GM11168 (cell line): ENCODE measurements around the gene CD200R1L.

Experiments used
- in situ Hi-C: fragments of 300-500 bp; cut with MboI; formaldehyde crosslinking; loops from one replicate; pipeline ENCODE4 v1.12.0; 2022; ENCODE audit warnings: low sequenced_read_pairs; ENCODE audit not compliant: unreplicated experiment

Gene CD200R1L

DNA sequence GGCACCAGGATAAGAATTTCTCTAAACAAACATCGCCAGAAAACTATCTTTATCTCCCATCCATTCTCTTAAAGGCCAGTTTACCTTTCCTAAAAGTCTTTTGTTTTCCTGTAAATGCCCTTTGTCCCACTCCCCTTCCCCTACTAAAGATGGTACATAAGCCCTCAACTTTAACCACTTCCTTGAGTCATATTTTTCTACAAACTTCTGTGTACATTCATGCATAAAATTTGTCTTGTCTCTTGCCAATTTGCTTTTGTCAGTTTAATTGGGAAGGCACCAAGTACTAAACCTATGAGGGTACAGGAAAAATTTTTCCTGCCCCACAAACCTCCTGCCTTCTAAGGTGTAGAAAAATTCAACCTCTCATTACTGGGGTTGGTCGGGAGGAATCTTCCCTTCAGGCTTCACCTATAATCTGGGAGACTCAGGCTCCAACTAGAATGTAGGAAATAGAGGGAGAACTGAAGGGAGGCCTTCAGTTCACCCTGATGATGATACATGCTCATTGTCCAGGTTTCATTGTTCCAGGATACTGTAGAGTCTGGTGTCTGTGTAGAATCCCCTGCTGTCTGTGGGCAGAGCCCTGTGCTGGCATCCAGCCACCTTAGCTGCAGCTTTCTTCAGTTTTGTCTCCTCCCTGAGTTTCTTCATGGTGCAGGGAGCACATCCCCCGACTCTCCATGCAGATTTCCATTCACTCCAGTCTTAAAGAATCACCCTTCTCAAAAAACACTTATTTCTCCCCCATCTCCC is 53.2 kb downstream of the CD200R1L start:
- in situ Hi-C loops: no loop called here

DNA sequence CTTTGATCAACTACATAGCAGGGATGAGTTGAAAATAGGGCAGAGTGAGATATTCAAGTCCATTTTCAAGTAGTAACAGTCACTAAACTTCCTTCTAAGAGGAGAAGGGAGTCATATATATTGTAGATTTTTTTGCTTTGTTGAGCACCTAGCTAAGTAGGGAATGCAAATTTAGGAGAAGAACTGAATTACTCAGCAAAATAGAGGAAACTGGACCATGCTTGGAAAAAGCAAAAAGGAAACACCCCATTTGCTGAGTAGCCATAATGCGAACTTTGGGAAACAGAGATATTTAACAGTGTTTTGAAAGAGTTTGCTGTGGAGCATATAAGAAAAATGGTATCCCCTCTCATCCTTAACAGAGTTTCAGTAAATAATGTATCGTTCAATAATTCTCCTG is 54.9 kb downstream of the CD200R1L start:
- in situ Hi-C loops: no loop called here

DNA sequence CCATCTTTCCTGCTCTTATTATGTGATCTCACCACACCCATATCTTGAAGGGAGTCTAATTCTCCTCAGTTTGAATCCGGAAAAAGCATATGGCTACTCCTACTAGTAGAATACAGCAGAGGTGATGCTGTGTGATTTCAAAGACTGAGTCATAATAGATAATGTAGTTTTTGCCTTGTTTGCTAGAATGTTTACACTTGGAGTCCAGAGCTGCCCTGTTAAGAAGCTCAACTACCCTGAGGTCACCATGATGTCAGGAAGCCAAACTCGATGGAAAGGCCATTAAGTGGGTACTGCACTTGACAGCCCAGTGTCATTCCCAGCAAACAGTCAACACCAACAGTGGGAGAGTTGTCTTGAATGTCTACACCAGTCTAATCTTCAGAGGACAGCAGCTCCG is 56.9 kb downstream of the CD200R1L start:
- in situ Hi-C loops: no loop called here

GRCh38 chr3:112786881-112787579 is 59.6 kb downstream of the CD200R1L start:
- in situ Hi-C loops: no loop called here

- in situ Hi-C loops: no loop called here
These were observed 60.6 kb downstream of the CD200R1L start for GRCh38 chr3:112786002-112786590.

DNA sequence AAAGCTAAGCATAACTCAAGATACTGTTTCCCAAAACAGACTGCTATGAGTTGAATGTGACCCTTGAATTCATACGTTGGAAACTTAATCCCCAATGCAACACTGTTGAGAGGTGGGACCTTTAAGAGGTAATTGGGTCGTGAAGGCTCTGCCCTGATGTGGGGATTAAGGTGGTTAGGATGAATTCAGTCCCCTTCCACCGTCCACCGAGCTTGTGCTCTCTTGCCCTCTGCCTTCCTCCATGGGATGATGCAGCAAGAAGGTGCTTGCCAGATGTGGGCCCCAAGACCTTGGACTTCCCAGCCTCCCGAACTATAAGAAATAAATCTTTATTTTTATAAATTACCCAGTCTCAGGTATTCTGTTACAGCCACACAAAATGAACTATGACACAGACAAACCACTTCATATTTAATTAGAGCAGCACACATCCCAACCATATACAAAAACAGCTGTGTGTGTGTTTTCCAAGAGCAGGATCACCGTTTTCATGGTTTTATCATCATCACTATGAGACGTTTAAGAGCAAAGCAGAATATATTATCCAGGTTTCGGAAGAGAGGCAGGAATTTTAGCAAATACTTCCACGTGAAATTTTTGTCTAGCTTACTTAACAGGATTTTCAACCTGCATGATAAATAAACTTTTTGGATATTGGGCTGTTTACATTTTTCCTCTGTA is 61.2 kb downstream of the CD200R1L start:
- in situ Hi-C loops: no loop called here

DNA sequence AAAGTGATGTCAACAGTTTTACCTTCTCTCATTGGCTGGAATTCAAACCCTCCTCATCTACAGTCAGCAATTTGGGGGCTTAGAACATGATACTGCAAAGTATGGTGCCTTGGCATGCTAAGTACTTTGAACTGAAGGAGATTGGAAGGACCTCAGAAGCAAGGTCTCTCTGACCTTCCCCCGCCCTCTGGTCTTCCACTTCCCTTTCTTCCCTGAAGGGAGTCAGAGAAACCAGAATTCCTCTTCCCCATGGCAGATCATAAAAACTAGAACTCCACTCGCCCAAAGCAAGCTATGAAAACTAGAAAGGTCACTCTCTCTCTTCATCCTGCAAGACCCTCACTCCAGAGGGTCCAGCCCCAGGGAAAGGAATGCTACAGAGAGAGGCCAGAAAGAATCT is 64.2 kb downstream of the CD200R1L start:
- in situ Hi-C loops: no loop called here

DNA sequence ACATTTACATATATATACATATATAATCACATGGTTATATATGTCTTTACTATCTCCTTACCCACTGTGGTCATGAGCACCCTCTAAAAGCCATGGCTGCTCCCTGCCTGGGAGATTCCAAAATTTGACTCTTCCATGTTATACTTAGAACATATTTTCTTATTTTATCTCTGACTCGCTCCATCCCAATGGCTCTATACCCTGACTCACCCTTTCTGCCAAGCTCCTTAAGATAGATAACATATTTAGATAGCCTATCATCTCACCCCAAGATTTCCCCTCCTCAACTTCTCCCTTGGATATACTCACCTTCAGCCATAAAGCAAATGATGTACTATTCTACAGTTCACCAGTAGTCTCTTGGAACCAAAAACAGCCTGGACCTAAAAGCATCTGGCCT is 65.1 kb downstream of the CD200R1L start:
- in situ Hi-C loops: no loop called here

DNA sequence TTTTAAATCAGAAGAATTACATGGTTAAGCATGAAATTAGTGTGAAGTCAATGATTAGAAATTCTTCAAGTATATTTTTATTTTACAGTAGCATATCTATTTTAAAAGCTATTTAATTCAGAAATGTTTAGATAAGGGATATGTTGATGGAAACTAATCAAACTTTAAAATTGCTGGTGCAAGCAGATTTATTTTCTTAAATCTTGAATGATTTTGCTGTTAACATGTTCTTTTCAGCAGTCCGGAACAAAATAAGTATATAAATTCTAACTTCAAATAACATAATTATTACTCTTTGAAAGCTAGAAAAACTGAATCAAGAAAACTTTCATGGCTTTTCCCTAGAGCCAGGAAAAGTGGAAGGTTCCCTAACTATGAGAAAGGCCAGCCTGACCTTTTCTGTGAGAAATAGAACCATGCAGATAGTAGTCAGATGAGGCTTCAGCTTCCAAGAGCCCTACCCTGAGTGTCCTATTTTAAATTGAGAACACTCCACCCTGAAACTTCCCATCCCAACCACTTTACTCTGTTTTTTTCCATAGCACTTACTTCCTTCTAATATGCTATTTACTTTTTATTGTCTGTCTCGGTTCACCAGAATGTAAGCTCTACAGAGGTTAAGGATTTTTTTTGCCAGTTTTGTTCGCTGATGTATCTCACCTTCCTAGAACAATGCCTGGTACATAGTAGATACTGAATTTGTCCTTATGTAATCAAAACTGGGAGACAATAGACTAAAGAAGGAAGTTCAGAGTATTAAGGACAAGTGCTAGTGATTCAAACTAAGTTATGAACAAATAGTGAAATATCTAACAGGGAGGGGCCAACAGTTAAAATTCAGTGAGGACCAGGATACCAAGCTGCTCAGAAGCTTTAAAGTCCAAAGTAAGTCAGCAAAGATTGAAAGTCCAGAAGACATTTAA is 66.8 kb downstream of the CD200R1L start:
- in situ Hi-C loops: no loop called here

DNA sequence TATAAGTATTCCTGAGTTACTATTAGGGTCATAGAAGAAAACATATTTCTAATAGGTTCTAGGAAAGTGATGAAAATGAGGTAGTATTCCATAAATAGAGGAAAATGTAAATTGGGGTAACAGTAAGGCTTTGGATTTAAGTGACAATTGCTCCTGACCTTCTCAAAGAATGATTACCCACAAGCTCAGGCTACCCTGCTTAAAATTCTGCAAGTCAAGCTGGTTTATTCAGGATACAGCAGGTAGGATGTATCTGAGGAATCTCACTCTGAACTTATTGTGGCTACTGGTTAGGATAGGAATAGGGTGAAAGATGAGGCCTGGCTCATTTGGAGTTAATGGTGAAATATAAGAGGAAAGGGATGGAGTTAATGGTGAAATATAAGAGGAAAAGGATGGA is 67.7 kb downstream of the CD200R1L start:
- in situ Hi-C loops: no loop called here

DNA sequence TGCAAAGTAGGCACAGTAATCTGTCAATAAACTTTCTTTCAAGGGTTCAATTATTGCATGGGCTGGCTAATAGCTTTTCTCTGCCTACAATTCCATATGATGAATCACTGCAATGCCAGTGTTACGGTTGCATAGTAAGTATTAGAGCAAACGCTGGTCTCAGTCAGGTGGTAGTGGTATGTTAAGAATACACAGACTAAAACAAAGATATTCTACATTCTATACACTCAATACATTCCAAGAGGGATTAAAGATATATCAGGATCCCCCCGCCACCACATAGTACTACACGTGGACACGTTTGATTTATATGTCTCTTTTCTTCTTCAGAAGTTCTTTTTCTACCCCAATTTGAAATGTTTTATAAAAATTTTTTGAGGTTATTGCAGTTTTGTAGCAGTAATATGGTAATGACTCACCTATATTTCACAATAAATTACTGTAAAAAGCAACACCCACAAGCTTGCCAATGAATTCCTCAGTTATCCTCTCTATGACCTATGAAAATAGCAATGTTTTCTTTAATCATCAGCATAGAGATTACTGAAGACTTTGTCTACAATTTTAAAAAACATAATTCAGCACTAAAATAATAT is 68.2 kb downstream of the CD200R1L start:
- in situ Hi-C loops: no loop called here

- in situ Hi-C loops: no loop called here
These were observed 68.9 kb downstream of the CD200R1L start for GRCh38 chr3:112777811-112778210.

DNA sequence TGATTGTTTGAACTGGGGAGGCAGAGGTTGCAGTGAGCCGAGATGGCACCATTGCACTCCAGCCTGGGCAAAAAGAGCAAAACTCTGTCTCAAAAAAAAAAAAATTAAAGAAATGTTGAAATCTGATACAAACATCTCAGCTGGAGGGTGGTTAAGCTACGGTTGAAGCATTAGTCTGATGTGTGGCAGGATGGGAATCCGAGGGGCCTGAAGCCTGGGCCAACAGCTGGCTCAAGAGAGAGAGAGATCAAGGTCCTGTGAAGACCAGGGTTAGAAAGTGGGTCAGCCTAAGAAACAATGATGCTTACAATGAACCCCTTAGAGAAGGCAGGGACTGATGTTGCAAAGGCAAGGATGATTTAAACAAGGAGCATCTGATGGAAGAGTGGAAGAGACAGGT is 69.8 kb downstream of the CD200R1L start:
- in situ Hi-C loops: no loop called here

- in situ Hi-C loops: no loop called here
These were observed 70.7 kb downstream of the CD200R1L start for GRCh38 chr3:112776000-112776399.

DNA sequence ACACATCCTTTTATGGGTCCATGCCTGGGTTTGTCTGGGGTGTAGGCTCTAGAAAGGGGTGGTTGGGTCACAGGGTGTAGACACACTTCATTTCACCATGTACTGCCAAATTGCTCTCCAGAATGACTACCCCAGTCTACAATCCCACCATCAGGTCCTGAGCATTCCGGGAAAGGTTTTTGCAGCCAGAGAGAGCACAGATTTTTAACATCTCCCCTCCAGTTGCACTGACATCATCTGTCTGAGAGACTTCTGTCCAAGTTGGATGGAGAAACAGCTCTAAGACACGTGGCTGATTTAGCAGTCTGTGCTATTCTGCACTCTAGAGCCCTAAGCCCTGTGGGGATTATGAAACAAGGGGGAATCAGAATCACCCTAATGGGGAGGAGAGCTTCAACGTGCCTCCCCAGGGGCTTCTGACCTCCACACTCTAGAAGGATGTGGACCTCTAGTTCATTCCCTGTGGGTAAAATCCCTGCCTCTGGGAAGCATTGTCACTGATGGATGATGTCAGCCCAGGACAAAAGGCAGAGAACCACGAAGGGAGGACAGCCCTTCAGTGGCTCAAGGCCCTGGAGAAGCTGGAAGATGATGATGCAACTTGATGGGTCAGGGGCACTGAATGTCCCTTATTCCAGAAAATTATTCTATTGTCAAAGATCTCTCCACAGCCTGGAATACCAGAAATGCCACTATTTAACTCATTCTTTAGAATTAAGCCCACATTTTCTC is 71.5 kb downstream of the CD200R1L start:
- in situ Hi-C loops: no loop called here

DNA sequence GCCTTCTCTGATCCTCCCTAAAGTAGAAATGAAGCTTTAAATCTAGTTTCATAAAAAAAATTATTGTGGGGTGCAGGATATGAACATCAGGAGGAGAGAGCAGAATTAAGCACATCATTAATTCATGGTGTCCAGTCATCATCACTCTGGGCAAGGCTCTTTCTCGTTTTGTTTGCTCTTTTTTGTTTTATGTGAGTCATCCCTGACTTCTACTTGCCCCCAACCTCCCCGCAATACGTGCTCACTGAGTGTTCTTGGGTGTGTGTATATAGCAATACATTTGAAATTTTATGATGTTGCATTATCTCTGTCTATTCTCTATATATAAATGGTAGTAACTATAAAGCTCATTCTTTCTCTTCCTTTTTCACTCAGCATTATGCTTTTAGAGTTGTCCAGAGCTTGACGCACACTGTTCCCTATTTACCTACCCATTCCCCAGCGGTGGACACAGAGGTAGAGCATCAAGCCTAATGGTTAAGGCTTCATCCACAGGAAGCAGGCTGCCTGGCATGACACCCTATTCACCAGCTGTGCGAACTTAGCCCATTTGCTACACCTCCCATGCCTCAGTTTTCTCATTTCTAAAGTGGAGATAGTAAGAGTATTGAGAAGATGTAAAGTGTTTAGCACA is 72.3 kb downstream of the CD200R1L start:
- in situ Hi-C loops: no loop called here

- in situ Hi-C loops: no loop called here
These were observed 72.8 kb downstream of the CD200R1L start for GRCh38 chr3:112773864-112774263.

GRCh38 chr3:112770951-112771350 is 75.7 kb downstream of the CD200R1L start:
- in situ Hi-C loops: no loop called here
